GM18858 (cell line): ENCODE data around the gene KNL1.
A peak's percentile ranks its signal among the peaks of the same experiment; 100 is the strongest.
"Not testable (repeated sequence)": the region's sequence is repeated elsewhere in the genome, so short reads cannot be mapped to it uniquely, and the experiment has no call there.

ENCODE experiments used
- ATAC-seq: cut with Tn5 transposase; IDR thresholded peaks from one replicate; pipeline ENCODE4 v1.9.1; 2021; ENCODE audit not compliant: unreplicated experiment

KNL1 gene, protein sequence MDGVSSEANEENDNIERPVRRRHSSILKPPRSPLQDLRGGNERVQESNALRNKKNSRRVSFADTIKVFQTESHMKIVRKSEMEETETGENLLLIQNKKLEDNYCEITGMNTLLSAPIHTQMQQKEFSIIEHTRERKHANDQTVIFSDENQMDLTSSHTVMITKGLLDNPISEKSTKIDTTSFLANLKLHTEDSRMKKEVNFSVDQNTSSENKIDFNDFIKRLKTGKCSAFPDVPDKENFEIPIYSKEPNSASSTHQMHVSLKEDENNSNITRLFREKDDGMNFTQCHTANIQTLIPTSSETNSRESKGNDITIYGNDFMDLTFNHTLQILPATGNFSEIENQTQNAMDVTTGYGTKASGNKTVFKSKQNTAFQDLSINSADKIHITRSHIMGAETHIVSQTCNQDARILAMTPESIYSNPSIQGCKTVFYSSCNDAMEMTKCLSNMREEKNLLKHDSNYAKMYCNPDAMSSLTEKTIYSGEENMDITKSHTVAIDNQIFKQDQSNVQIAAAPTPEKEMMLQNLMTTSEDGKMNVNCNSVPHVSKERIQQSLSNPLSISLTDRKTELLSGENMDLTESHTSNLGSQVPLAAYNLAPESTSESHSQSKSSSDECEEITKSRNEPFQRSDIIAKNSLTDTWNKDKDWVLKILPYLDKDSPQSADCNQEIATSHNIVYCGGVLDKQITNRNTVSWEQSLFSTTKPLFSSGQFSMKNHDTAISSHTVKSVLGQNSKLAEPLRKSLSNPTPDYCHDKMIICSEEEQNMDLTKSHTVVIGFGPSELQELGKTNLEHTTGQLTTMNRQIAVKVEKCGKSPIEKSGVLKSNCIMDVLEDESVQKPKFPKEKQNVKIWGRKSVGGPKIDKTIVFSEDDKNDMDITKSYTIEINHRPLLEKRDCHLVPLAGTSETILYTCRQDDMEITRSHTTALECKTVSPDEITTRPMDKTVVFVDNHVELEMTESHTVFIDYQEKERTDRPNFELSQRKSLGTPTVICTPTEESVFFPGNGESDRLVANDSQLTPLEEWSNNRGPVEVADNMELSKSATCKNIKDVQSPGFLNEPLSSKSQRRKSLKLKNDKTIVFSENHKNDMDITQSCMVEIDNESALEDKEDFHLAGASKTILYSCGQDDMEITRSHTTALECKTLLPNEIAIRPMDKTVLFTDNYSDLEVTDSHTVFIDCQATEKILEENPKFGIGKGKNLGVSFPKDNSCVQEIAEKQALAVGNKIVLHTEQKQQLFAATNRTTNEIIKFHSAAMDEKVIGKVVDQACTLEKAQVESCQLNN (N-terminal part only)

GRCh38 chr15:40593588-40594428 is at the start of gene KNL1:
Gene KNL1 (plus strand): TSS chr15:40594249. CDS start chr15:40602932, 8,683 bp downstream.
- peak; percentile 50 for ATAC-seq

- no peak for ATAC-seq
Measured at GRCh38 chr15:40545457-40545856, 48.6 kb upstream of the KNL1 start.

DNA sequence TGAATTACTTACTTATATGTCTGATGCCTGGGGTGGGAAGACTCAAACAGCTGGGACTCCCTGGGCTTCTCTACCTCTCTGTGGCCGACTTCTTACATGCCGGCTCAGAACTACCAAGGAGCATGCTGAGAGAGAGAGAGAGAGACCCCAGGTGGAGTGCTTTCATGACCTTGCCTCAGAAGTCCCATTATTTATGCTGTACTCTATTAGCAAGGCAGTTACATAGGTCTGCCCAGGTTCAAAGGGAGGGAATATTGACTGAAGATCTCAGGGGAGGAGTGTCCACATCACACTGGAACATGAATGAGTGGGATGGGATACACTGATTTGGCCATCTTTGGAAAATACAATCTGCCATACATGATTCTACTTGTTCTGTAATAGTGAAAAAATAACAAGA is 45.4 kb upstream of the KNL1 start:
- no peak for ATAC-seq

DNA sequence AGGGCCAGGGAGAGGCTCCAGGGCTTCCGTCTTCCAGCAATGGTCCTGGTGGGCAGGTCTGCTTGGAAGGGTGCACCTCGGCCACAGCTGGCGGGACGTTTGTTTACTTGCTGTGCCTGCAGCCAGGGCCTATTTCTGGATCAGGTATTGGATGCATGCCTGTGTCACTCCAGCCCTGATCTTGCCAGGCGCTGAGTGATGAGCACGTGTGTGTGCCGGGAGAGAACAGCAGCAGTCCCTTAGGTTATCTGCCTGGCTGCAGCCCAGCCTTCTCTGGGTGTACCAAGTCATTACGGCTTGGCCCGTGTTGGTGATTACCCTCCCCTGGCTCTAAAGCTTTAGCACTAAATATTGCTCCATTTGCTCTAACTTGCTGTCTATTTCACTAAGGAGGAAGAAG is 44.2 kb upstream of the KNL1 start:
- peak; percentile 3 for ATAC-seq

DNA sequence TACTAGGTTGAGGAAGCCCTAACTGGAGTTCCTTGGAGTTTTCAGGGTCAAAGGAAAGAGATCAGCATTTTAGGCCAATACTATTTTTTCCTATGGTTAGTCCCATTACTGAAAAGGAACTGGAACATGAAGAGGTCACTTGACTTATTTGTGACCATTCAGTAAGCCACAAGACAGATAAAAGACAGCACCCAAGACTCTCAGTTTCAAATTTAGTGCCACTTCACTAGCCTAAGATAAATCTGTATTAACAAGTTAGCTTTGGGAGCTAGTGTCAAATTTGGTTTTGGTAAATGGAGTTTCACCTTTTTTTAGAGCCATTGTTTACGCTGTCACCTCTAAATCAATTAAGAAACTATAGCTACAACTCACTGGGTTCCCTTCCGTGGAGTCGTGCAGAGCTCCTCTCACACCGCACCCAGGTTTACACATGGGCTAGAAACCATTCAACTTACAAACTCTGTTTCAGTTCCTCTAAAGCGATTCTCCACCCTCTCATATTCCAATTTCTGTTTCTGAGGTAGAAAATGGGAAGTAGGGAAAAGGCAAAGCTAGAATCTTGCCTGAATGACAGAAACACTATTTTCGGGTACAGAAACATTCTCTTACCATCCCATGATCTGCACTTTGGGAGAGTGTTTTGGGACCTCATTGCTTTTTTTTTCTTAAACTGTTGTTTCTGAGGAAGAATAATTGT is 43.6 kb upstream of the KNL1 start:
- peak; percentile 69 for ATAC-seq

DNA sequence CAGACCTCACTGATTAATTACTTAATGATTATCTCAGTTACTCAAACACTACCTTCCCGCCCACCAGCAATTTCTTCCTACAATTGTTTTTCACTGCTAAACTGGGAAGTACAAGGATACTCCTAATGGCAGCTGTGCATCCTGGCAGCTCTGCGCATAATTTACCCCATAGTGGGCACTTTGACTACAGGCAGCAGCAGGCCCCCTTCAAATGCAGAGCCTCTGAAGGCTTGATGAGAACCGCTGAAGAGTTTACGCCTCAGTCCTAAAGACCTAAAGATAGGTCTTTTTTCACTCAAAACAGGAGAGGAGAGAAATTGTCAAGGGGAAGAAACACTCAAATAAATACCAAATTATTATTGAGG is 39.9 kb upstream of the KNL1 start:
- ATAC-seq, result no peak

DNA sequence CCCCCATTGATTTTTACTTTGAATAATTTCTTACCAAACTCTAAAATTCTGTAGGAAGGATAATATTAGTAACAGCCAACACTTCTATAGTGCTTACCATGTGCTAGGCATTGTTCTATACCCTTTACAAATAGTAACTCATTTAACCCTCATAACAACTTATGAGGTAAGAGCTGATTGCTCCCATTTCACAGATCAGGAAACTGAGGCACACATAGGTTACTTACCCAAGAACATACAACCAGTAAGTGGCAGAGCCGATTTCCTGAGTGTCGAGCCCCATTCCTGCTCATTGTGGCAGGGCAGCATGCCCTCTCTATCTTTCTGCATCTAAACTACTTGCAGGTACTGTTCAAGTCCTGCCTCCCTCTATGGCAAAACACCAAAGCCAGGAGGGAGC is 38.2 kb upstream of the KNL1 start:
- no peak for ATAC-seq

- ATAC-seq, result no peak
Measured at GRCh38 chr15:40558952-40559742, 34.9 kb upstream of the KNL1 start.

- ATAC-seq, result no peak
Measured at GRCh38 chr15:40562691-40563090, 31.4 kb upstream of the KNL1 start.

DNA sequence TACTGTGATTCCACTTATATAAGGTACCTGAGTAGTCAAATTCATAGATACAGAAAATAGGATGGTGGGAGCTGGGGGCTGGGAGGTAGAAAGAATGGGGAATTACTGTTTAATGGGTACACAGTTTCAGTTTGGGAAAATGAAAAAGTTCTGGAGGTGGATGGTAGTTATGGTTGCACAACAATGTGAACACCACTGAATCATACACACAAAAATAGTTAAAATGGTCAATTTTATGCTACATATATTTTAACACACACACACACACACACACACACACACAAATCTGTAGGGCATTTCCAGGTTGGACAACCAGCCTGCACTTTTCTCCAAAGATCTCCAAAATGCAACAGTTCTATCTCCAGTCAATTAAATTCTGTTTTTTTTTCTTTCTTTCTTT is 30.6 kb upstream of the KNL1 start:
- ATAC-seq, result no peak

DNA sequence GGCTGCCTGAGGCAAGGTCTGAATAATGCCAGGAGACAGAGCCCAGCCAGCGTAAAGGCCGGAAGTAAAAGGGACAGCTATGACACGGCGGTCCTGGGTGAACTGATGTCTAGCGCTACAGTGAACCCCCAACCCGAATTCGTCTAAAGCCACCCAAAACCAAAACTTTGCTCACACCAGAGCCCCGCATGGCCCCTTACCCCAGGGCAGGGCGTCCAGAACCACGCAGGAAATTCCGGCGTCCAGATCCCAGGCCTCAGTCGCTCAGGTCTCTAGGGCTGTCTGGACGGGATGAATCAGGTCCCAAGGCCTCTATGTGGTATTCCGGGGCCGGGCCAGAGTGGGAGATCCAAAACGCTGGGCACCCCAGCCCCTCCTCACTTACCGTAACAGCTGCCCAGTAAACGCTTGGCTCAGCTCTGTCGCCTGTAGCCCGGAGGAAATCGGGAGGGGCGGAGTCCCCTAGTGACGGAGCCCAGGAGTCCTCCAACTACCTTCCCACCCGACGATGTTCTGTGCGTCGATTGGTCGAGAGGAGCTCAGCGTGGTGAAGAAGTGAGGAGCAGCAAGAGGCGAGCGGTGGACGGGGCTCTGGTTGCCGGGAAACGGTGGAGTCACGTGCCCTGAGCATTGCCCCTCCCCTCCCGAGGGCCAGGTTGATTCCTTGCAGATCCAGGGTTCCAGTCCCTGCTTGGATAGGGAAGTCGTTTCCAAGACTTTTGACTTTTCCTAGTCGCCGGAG is 29.3 kb upstream of the KNL1 start, which contains the start of gene CCDC32:
Gene CCDC32, minus strand, starts transcription at position 452 of the 742 bp plus-strand sequence. CDS start 2,027 bp downstream, outside the sequence.
- peak; percentile 92 for ATAC-seq

DNA sequence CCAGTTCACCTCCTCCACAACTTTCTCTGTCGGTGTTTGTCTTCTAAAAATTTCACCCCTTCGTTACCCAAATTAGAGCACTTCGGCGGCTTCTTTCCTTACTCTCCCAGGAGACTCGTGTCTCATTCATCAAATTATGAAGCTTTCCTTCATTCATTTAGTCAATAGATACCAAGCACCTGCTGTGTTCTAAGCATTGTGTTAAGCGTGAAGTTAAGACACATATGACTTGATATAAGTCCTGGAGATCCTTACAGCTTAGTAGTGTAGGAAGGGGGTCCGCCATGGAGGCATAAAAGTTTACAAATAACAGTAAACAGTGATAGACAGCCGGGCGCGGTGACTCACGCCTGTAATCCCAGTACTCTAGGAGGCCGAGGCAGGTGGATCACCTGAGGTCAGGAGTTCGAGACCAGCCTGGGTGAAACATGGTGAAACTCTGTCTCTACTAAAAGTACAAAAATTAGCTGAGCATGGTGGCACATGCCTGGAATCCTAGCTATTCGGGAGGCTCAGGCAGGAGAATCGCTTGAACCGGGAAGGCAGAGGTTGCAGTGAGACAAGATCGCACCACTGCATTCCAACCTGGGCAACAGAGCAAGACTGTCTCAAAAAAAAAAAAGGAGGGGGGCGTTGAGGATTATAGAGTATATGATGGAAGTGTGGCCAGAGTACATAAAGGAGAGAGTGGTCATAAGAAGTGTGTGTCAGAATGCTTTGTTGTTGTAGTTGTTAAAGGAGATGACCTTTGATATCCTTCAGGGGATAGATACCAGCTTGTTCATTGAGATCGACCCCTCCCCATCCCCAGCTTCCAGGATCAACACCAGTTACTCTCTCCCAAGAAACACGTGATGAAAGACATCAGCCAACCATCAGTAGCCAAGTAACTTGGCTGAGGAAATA is 28.5 kb upstream of the KNL1 start:
- no peak for ATAC-seq

GRCh38 chr15:40567111-40567510 is 26.9 kb upstream of the KNL1 start:
- ATAC-seq, result no peak

GRCh38 chr15:40569129-40569953 is 24.7 kb upstream of the KNL1 start, which contains the start of gene RPUSD2:
Gene RPUSD2 (plus strand): TSS chr15:40569299. CDS start chr15:40569338, 39 bp downstream.
- no peak for ATAC-seq

- no peak for ATAC-seq
Measured at GRCh38 chr15:40575113-40575512, 18.9 kb upstream of the KNL1 start.

DNA sequence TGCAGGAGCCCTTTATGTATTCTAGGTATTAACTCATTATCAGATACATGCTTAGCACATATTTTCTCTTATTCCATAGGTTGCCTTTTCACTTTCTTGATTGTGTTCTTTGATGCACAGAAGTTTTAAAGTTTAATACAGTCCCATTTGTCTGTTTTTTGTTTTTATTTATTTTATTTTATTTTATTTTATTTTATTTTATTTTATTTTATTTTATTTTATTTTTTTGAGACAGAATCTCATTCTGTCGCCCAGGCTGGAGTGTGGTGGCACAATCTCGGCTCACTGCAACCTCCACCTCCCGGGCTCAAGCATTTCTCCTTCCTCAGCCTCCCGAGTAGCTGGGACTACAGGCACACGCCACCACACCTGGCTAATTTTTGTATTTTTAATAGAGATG is 17.1 kb upstream of the KNL1 start:
- not testable (repeated sequence) for ATAC-seq
